ENCODE measurements around the gene FARP2.

- TF ChIP-seq POLR2A (IDR thresholded peaks at IDR 0.05) (no peak), CTCF (IDR thresholded peaks at IDR 0.05) (no peak), POLR2AphosphoS5 (IDR thresholded peaks at IDR 0.05) (no peak), EP300 (IDR thresholded peaks at IDR 0.05) (no peak)
These were observed 163.6 kb downstream of the FARP2 start for GRCh38 chr2:241519669-241520068.
